HFFc6 (cell line): ENCODE measurements around the gene DMKN. TPM values are rescaled to one million over a fixed set of nuclear protein-coding genes. Genes with fewer than 3 reads are reported as not detected.

Experiments used
- DNase-seq: peaks from one replicate; pipeline ENCODE4 v3.0.0-alpha.2; 2018
- H3K27ac Mint-ChIP-seq: 2 replicates; pipeline ENCODE4 v1.8.0; 2020; ENCODE audit warnings: mild to moderate bottlenecking, mixed read lengths
- H3K27me3 Mint-ChIP-seq: 2 replicates; pipeline ENCODE4 v1.8.0; 2021; ENCODE audit warnings: mild to moderate bottlenecking, moderate library complexity, mixed read lengths; ENCODE audit not compliant: insufficient read depth
- H3K36me3 Mint-ChIP-seq: 2 replicates; pipeline ENCODE4 v1.8.0; 2021; ENCODE audit warnings: low read depth, mixed read lengths
- H3K4me1 Mint-ChIP-seq: 2 replicates; pipeline ENCODE4 v1.8.0; 2020; ENCODE audit warnings: low read depth, mixed read lengths
- H3K4me3 Mint-ChIP-seq: 2 replicates; pipeline ENCODE4 v1.8.0; 2020; ENCODE audit warnings: mild to moderate bottlenecking, moderate library complexity, mixed read lengths
- H3K9me3 Mint-ChIP-seq: 2 replicates; pipeline ENCODE4 v1.8.0; 2020; ENCODE audit warnings: mild to moderate bottlenecking, mixed read lengths
- total RNA-seq, 6 experiments: library from RNA; stranded (reverse); fragmentation: NEBNext Ultra II Directional; extraction: Animal tissue kit (Norgen Biotek cat#: 25700); gene quantifications; 2 replicates in 1 of 6; 3 replicates in 5 of 6; pipeline ENCODE4 v1.2.3, GENCODE V29; 2021
- TF ChIP-seq, protein P1 (sequence below): fragments of 200-600 bp; sonication (generic); IDR thresholded peaks from 2 replicates; pipeline ENCODE4 v1.5.0; 2021; ENCODE audit warnings: antibody characterized with exemption, mild to moderate bottlenecking

DMKN gene
- total RNA-seq, 6 experiments from 2014 or later: 0.27 to 0.75 (median 0.73) TPM; not detected in 3

DNA sequence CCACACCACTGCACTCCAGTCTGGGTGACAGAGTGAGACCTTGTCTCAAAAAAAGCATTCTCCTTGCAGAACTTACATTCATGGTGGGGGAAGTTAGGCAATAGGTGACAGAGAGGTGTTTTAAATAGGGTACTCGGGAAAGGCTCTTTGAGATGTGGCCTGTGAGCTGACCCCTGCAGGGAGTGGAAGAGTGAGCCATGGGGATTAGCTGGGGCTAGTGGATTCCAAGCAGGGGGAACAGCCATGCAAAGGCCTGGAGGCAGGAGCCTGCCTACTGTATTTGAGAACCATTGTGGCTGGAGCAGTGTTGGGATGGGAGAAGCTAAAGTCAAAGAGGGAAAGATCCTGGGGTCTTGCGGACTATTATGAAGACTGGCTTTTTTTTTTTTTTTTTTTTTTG, 3.9 kb upstream of the DMKN start:
- Mint-ChIP-seq H3K27me3 (peaks cover 10% of the 10 kb centered on the region), H3K9me3 (no peaks in the 10 kb centered on the region), H3K36me3 (no peaks in the 10 kb centered on the region), H3K27ac (peak overlapping the region; percentile 91), H3K4me3 (no peak overlapping the region), H3K4me1 (peaks cover 45% of the 10 kb centered on the region)
- TF ChIP-seq, protein P1, sequence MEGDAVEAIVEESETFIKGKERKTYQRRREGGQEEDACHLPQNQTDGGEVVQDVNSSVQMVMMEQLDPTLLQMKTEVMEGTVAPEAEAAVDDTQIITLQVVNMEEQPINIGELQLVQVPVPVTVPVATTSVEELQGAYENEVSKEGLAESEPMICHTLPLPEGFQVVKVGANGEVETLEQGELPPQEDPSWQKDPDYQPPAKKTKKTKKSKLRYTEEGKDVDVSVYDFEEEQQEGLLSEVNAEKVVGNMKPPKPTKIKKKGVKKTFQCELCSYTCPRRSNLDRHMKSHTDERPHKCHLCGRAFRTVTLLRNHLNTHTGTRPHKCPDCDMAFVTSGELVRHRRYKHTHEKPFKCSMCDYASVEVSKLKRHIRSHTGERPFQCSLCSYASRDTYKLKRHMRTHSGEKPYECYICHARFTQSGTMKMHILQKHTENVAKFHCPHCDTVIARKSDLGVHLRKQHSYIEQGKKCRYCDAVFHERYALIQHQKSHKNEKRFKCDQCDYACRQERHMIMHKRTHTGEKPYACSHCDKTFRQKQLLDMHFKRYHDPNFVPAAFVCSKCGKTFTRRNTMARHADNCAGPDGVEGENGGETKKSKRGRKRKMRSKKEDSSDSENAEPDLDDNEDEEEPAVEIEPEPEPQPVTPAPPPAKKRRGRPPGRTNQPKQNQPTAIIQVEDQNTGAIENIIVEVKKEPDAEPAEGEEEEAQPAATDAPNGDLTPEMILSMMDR: no peak
- no peak for DNase-seq

DNA sequence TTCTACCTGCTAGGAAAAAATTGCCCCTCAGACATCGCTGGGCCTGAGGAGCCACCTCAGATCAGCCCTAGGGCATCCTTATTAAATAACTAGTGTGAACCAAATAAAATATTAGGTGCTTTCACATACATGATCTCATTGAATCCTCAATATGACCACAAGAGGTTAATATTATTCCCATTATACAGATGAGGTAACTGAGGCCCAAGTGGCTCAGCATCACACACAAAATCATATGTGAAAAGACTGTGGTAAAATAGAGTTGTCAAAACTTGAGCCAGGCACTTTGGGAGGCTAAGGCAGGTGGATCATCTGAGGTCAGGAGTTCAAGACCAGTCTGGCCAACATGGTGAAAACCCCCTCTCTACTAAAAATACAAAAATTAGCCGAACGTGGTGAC, 2.9 kb upstream of the DMKN start:
- H3K4me1 Mint-ChIP-seq: peaks cover 45% of the 10 kb centered on the region
- H3K27ac Mint-ChIP-seq: no peak overlapping the region
- DNase-seq: no peak
- TF ChIP-seq, protein P1: no peak
- H3K4me3 Mint-ChIP-seq: no peak overlapping the region
- no peaks in the 10 kb centered on the region for H3K9me3 Mint-ChIP-seq
- H3K36me3 Mint-ChIP-seq: no peaks in the 10 kb centered on the region
- H3K27me3 Mint-ChIP-seq: peaks cover 10% of the 10 kb centered on the region

DNA sequence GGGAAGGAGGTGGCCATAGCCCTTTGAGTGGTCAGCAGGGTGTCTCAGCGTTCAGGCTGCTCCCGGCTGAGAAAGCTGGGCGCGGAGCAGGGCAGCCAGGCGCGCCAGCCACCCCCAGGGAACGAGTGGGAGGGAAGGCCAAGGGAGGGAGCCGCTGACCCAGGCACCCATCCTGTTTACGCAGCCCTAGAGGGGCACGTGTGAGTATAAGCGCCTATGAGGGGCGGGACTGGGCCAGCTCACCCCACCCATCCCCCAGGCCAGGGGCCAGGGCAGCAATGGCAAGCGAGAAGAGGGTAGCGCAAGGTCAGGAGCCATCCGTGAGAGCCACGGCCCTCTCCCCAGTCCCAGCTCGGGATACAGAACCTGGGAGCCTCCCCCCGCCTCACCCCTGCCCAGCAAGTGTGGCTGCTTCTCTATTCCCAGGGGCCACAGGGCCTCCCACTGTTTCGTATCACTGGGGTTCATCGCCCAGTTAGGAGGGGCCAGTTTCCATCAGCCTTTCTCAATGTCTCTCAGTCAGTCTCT, 897 bp upstream of the DMKN start:
- Mint-ChIP-seq H3K27me3 (peaks cover 27% of the 10 kb centered on the region), H3K4me3 (peak overlapping the region; percentile 35), H3K27ac (no peak overlapping the region), H3K9me3 (no peaks in the 10 kb centered on the region), H3K4me1 (peaks cover 40% of the 10 kb centered on the region), H3K36me3 (no peaks in the 10 kb centered on the region)
- no peak for DNase-seq
- TF ChIP-seq, protein P1: no peak

DNA sequence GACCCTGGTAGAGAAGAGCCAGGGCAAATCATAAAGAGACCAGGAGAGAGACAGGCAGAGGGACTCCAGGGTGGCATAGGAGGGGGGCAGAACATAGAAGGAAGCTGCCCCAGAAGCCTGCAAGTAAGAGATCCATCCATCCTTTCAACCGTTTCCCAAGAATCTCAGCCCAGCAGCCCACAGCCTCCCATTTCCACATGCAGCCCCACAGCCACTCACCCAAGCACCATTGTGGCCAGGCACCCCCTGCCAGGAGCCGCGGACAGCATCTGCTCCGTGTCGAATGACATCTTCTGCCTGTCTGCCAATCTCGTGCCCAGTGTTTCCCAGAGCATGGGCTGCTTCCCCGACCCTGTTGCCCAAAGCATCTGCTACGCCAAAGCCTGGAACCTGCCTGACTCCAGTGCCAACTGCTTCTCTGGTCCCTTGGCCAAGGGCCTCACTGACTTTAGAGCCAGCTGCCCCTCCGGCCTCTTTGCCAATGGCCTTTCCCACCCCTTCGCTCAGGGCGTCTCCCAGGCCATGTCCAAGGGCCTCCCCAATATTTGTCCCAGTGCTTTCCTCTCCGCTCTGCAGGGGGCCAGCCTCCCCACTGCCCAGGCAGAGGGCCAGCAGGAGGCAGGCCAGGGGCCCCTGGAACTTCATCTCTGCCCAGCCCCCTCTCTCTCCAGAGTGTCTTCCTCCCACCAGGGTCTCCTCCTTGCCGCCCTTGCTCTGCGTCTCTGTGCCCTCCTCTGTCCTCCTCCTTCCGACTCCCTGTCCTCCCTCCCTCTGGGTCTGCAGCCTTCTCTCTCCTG, 420 bp downstream of the DMKN start:
- TF ChIP-seq, protein P1: no peak
- H3K27me3 Mint-ChIP-seq: peaks cover 40% of the 10 kb centered on the region
- H3K9me3 Mint-ChIP-seq: no peaks in the 10 kb centered on the region
- no peak overlapping the region for H3K27ac Mint-ChIP-seq
- no peak for DNase-seq
- H3K36me3 Mint-ChIP-seq: no peaks in the 10 kb centered on the region
- H3K4me3 Mint-ChIP-seq: no peak overlapping the region
- peaks cover 27% of the 10 kb centered on the region for H3K4me1 Mint-ChIP-seq

DNA sequence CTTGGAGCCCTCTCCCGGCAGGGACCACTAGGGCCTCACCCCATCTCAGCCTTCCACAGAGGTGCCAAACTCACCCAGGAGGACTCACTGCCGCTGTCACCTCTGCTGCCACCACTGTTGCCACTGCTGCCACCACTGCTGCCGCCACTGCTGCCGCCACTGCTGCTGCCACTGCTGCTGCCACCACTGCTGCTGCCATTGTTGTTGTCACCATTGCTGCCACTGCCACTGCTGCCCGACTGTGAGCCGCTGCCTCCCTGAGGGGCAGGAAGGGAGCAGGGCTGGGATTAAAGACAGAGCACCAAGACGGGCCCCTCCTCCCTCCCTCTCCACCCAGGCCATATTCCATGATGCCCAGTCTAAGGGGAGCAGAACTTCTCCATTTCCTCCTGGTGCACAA, 2.1 kb downstream of the DMKN start:
- peaks cover 54% of the 10 kb centered on the region for H3K27me3 Mint-ChIP-seq
- H3K9me3 Mint-ChIP-seq: no peaks in the 10 kb centered on the region
- no peak overlapping the region for H3K27ac Mint-ChIP-seq
- TF ChIP-seq, protein P1: no peak
- no peaks in the 10 kb centered on the region for H3K36me3 Mint-ChIP-seq
- peaks cover 16% of the 10 kb centered on the region for H3K4me1 Mint-ChIP-seq
- DNase-seq: no peak
- no peak overlapping the region for H3K4me3 Mint-ChIP-seq
